T-cell (primary cell): ENCODE measurements around the gene FBF1. TPM values are rescaled to one million over a fixed set of nuclear protein-coding genes. Genes with fewer than 3 reads are reported as not detected.

ENCODE experiments used
- ATAC-seq, 4 experiments: fragments of 200-7000 bp in 3 of 4; fragments of 150-1000 bp in 1 of 4; cut with Tn5 transposase; replicated peaks in 1 of 4; 1 replicate in 3 of 4; 2 replicates in 1 of 4; pipeline ENCODE4 v1.10.0; 2021; ENCODE audit warnings: moderate library complexity in 3 of 4, mild to moderate bottlenecking in 2 of 4, moderate number of reproducible peaks in 1 of 4
- CTCF ChIA-PET, 2 donors: fragments of 300-600 bp; sonication (Branson Sonifier 250); formaldehyde crosslinking; loops; one replicate each; lab custom pipeline; 2022; ENCODE audit warnings: antibody characterized with exemption in 2 of 2; lab: Charles Lee
- POLR2A ChIA-PET, 2 donors: fragments of 300-600 bp; sonication (Branson Sonifier 250); formaldehyde crosslinking; loops; one replicate each; lab custom pipeline; 2022; ENCODE audit warnings: antibody characterized with exemption in 2 of 2; lab: Charles Lee
- DNase-seq, 35 experiments: peaks; one replicate each; pipeline versions ENCODE4 v3.0.0 to v3.0.0-alpha.2; 2013 to 2023
- H3K27ac ChIP-seq: one replicate; pipeline ENCODE4 v1.5.1; 2013; ENCODE audit warnings: low read length
- H3K27me3 ChIP-seq, 2 experiments: replicated peaks in 1 of 2; 1 replicate in 1 of 2; 2 replicates in 1 of 2; pipeline versions ENCODE4 v1.6.1 to v1.7.0; 2013; ENCODE audit warnings: low read length in 1 of 2, mixed read lengths in 1 of 2; ENCODE audit not compliant: control insufficient read depth in 2 of 2, insufficient read depth in 2 of 2; ENCODE audit errors: extremely low read depth in 1 of 2
- H3K36me3 ChIP-seq, 2 donors: 1 replicate in 1 of 2; 2 replicates in 1 of 2; pipeline versions ENCODE4 v1.6.1 to v1.7.0; 2013; ENCODE audit warnings: low read length in 1 of 2; ENCODE audit not compliant: control insufficient read depth in 2 of 2, insufficient read depth in 1 of 2; ENCODE audit errors: extremely low read depth in 1 of 2
- H3K4me1 ChIP-seq, 2 experiments: 1 replicate in 1 of 2; 2 replicates in 1 of 2; pipeline versions ENCODE4 v1.6.1 to v1.7.0; 2013; ENCODE audit warnings: low read length in 2 of 2, mixed read lengths in 1 of 2; ENCODE audit not compliant: insufficient read depth in 2 of 2, control insufficient read depth in 1 of 2; ENCODE audit errors: extremely low read depth in 1 of 2
- H3K4me3 ChIP-seq, 2 donors: 1 replicate in 1 of 2; 2 replicates in 1 of 2; pipeline versions ENCODE4 v1.5.1 to v1.7.0; 2013; ENCODE audit warnings: mild to moderate bottlenecking in 2 of 2, low read length in 1 of 2, moderate library complexity in 1 of 2; ENCODE audit not compliant: control insufficient read depth in 1 of 2; ENCODE audit errors: extremely low read depth in 1 of 2
- H3K9me3 ChIP-seq: 2 replicates; pipeline ENCODE4 v1.7.0; 2013
- H3K27ac Mint-ChIP-seq, 2 donors: one replicate each; pipeline ENCODE4 v1.8.0; 2020 to 2021; ENCODE audit warnings: mild to moderate bottlenecking in 2 of 2, mixed read lengths in 2 of 2
- H3K27me3 Mint-ChIP-seq, 2 donors: one replicate each; pipeline ENCODE4 v1.8.0; 2021 to 2022; ENCODE audit warnings: mixed read lengths in 2 of 2
- H3K36me3 Mint-ChIP-seq: one replicate; pipeline ENCODE4 v1.8.0; 2021; ENCODE audit warnings: mixed read lengths
- H3K4me1 Mint-ChIP-seq, 3 donors: one replicate each; pipeline ENCODE4 v1.8.0; 2020 to 2022; ENCODE audit warnings: mixed read lengths in 3 of 3, mild to moderate bottlenecking in 1 of 3
- H3K4me3 Mint-ChIP-seq, 3 donors: one replicate each; pipeline ENCODE4 v1.8.0; 2020 to 2022; ENCODE audit warnings: mild to moderate bottlenecking in 3 of 3, mixed read lengths in 3 of 3, moderate library complexity in 3 of 3
- H3K9me3 Mint-ChIP-seq, 3 donors: one replicate each; pipeline ENCODE4 v1.8.0; 2020 to 2022; ENCODE audit warnings: mixed read lengths in 3 of 3
- WGBS: methylation state at CpG from one replicate; pipeline ENCODE4 v1.1.5; 2013; ENCODE audit warnings: missing lambda C conversion rate; ENCODE audit not compliant: insufficient coverage; 5-methylcytosine and 5-hydroxymethylcytosine counted together
- total RNA-seq, 35 experiments: library from RNA in 6 of 35; stranded (reverse) in 6 of 35; fragments of 120-200 nt in 1 of 35; gene quantifications; one replicate each; pipeline versions ENCODE4 v1.2.1 to v1.2.4 and lab custom pipeline; 2013 to 2026

Gene FBF1
- total RNA-seq, 5 donors from 2014 or later (not counting 1 experiment from before 2014, with no cell fraction given) = 25.7 to 45.3 (median 41.5) TPM

DNA sequence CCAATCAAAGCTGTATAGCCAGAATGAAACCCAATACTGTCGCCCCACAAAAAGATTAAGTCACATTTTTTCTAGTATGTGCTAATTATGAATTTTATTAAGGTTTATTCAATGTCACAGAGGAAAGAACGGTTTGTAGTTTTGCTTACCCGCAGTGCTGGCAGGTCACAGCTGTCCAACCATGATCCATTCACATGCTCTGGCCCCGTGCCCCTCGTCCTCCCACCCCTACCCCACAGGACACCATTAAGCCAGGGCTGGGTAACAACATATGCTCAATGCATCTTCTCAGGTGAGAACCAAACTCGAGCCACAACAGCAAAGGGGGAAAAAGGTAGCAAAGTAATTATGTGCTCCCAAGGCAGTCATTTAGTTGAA lies 589 bp upstream of the FBF1 start:
- POLR2A ChIA-PET = interaction anchor here (0.5 to 0.6 kb wide), 2 partner anchors 163 to 440 kb away, joined by 3 read pairs; no protein-coding TSS in a partner anchor
- no peak for ATAC-seq
- CTCF ChIA-PET = interaction anchor here in 1 of 2 donors (0.5 to 1.0 kb wide), 3 partner anchors 47 to 157 kb away, joined by 3 to 9 read pairs (median 3); partner anchors contain the start of genes UNK and WBP2

GRCh38 chr17:75937652-75938051 lies 3.2 kb downstream of the FBF1 start:
- CTCF ChIA-PET = no interaction called here
- WGBS = 94% methylated on average over 11 of the region's 13 CpGs
- Histone ChIP-seq H3K4me1 (peaks cover 0 to 16% of the 10 kb centered on the region in 2 experiments), H3K36me3 (peaks cover 0 to 2% of the 10 kb centered on the region in 2 donors), H3K4me3 (no peak overlapping the region), H3K9me3 (no peaks in the 10 kb centered on the region), H3K27ac (no peak overlapping the region), H3K27me3 (no peaks in the 10 kb centered on the region)
- H3K4me1 Mint-ChIP-seq = peaks cover 9 to 19% (median 14%) of the 10 kb centered on the region in 3 donors
- no peak overlapping the region for H3K27ac Mint-ChIP-seq
- POLR2A ChIA-PET = interaction anchor here in 1 of 2 donors (0.6 kb wide), 1 partner anchor 42 kb away, joined by 4 read pairs; no protein-coding TSS in a partner anchor
- DNase-seq = no peak
- no peaks in the 10 kb centered on the region for H3K27me3 Mint-ChIP-seq
- no peak for ATAC-seq
- H3K36me3 Mint-ChIP-seq = no peaks in the 10 kb centered on the region
- no peaks in the 10 kb centered on the region for H3K9me3 Mint-ChIP-seq
- no peak overlapping the region for H3K4me3 Mint-ChIP-seq

More for the DNA sequence above, 589 bp upstream of the FBF1 start:
- peaks cover 0 to 16% of the 10 kb centered on the region in 2 experiments for H3K4me1 ChIP-seq
- no peak overlapping the region for H3K27ac ChIP-seq
- H3K36me3 Mint-ChIP-seq = peaks cover 4% of the 10 kb centered on the region
- H3K4me1 Mint-ChIP-seq = peaks cover 9 to 19% (median 14%) of the 10 kb centered on the region in 3 donors
- H3K27me3 ChIP-seq = no peaks in the 10 kb centered on the region
- no peaks in the 10 kb centered on the region for H3K9me3 ChIP-seq
- peak overlapping the region; percentile 84 to 87 (median 86) for H3K4me3 Mint-ChIP-seq
- peak overlapping the region; percentile 48 to 75 for H3K4me3 ChIP-seq
- no peak for DNase-seq
- H3K27me3 Mint-ChIP-seq = no peaks in the 10 kb centered on the region
- H3K27ac Mint-ChIP-seq = peak overlapping the region; percentile 49 to 58
- WGBS = no CpG with 5 or more reads among the region's 6 CpGs
- H3K36me3 ChIP-seq = peaks cover 2 to 5% of the 10 kb centered on the region in 2 donors
- no peaks in the 10 kb centered on the region for H3K9me3 Mint-ChIP-seq

DNA sequence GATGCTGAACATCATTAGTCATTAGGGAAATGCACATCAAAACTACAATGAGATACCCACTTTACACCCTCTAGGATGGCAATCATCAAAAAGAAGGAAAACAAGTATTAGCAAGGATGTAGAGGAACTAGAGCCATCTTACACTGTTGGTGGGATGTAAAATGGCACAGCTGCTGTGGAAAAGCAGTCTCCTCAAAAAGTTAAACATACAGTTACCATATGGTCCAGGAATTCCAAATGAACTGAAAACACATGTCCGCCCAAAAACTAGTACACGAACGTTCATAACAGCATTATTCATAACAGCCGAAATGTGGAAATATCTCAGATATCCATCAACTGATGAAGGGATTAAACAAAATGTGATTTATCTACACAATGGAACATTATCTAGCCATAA lies 7.0 kb downstream of the FBF1 start:
- peaks cover 0 to 2% of the 10 kb centered on the region in 2 donors for H3K36me3 ChIP-seq
- no peak for DNase-seq
- CTCF ChIA-PET = no interaction called here

DNA sequence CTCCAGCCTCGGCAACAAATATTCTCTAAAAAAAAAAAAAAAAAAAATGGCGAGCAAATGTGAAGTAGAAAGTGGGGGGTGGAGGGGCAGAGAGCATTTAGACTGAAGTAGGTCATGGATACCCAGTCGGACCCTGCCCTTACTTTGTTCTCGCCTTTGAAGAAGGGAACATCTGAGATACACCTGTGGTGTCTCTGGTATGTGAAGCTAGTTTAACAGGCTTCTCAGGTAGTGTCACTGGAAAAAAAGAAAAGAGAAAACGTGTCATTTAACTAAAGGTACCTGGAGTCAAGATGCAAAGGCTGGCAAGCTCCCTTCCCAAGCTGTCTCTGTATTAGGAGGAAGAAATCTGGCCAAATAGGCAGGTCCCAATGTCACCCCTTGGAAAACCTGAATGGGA lies 8.0 kb downstream of the FBF1 start:
- ChIA-PET CTCF (no interaction called here), POLR2A (no interaction called here)
- Mint-ChIP-seq H3K27me3 (no peaks in the 10 kb centered on the region), H3K9me3 (no peaks in the 10 kb centered on the region), H3K27ac (no peak overlapping the region), H3K4me3 (no peak overlapping the region), H3K4me1 (no peaks in the 10 kb centered on the region), H3K36me3 (no peaks in the 10 kb centered on the region)
- no peak overlapping the region for H3K27ac ChIP-seq
- peaks cover 0 to under 1% of the 10 kb centered on the region in 2 donors for H3K36me3 ChIP-seq
- no peaks in the 10 kb centered on the region for H3K4me1 ChIP-seq
- ATAC-seq = no peak
- H3K4me3 ChIP-seq = no peak overlapping the region
- H3K27me3 ChIP-seq = no peaks in the 10 kb centered on the region
- DNase-seq = no peak
- WGBS = 100% methylated on average over 1 of the region's 5 CpGs
- H3K9me3 ChIP-seq = no peaks in the 10 kb centered on the region

More for the DNA sequence above, 7.0 kb downstream of the FBF1 start:
- POLR2A ChIA-PET = no interaction called here
- no peaks in the 10 kb centered on the region for H3K4me1 Mint-ChIP-seq
- H3K4me1 ChIP-seq = no peaks in the 10 kb centered on the region
- no peak overlapping the region for H3K4me3 ChIP-seq
- no peak overlapping the region for H3K4me3 Mint-ChIP-seq
- no peaks in the 10 kb centered on the region for H3K9me3 ChIP-seq
- H3K27ac Mint-ChIP-seq = no peak overlapping the region
- no peak overlapping the region for H3K27ac ChIP-seq
- no peaks in the 10 kb centered on the region for H3K9me3 Mint-ChIP-seq
- ATAC-seq = no peak
- no peaks in the 10 kb centered on the region for H3K27me3 ChIP-seq
- H3K27me3 Mint-ChIP-seq = no peaks in the 10 kb centered on the region
- H3K36me3 Mint-ChIP-seq = no peaks in the 10 kb centered on the region
- WGBS = no CpG with 5 or more reads among the region's 4 CpGs

DNA sequence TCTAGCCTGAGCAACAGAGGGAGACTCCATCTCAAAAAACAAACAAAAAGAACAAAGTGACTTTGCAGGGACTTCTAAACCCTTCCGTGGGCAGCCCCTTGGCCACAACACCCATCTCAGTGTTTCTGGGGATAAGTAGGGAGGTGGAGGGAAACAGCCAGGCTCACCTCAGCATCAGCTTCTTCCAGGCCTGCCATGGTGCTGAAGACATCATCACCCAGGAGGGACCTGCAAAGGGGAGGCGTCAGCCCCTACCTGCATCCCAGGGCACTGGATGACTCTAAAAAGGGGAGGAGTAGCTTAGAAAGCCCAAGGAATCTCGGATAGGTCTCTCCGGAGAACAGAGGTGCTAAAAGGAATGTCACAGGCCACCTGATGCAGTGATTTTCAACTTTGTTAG lies 9.8 kb downstream of the FBF1 start:
- Mint-ChIP-seq H3K4me1 (no peaks in the 10 kb centered on the region), H3K27me3 (no peaks in the 10 kb centered on the region), H3K9me3 (no peaks in the 10 kb centered on the region), H3K4me3 (no peak overlapping the region), H3K36me3 (no peaks in the 10 kb centered on the region), H3K27ac (no peak overlapping the region)
- Histone ChIP-seq H3K36me3 (no peaks in the 10 kb centered on the region), H3K27ac (no peak overlapping the region), H3K27me3 (no peaks in the 10 kb centered on the region), H3K9me3 (no peaks in the 10 kb centered on the region), H3K4me3 (no peak overlapping the region), H3K4me1 (no peaks in the 10 kb centered on the region)
- ATAC-seq (no peak), DNase-seq (no peak)
- 100% methylated on average over 1 of the region's 4 CpGs for WGBS
- CTCF ChIA-PET = no interaction called here
- POLR2A ChIA-PET = no interaction called here

DNA sequence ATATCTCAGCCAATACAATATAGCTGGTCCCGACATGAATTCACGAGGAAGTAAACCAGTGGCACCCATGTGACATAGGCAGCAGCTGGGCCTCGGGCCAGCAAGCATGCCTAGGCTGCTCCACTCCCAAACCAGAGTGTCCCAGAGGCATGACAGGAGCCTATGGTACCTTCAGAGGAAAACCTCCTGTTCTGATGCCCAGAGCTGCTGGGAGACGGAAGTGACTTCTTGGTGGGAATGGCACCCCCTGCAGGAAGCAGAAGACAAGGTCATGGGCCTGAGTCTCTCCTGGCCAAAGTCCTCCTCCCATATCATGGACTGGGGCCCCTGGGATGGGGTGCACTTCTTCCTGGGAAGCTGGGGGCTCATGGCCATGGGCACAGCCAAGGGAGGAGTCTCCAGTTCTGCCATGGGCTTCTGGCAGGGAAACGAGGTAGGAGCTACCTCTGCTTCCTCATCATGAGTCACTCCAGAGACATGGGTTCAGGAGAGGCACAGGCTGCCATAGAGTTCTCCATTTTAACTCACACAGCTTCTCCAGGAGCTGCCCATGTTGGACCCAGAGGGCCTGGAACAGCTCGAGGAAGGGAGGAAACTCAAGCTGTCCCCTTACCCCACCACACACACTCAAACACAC lies 13.4 kb downstream of the FBF1 start:
- no peaks in the 10 kb centered on the region for H3K27me3 Mint-ChIP-seq
- no peak overlapping the region for H3K4me3 Mint-ChIP-seq
- no peak overlapping the region for H3K27ac ChIP-seq
- ChIA-PET POLR2A (interaction anchor here in 1 of 2 donors (0.6 kb wide), 1 partner anchor 29 kb away, joined by 4 read pairs; no protein-coding TSS in a partner anchor), CTCF (interaction anchor here (0.5 to 1.0 kb wide), 3 partner anchors 72 to 253 kb away, joined by 3 to 10 read pairs (median 3); partner anchors contain the start of gene WBP2 (in 1 of the 2))
- no peaks in the 10 kb centered on the region for H3K9me3 Mint-ChIP-seq
- H3K4me1 Mint-ChIP-seq = no peaks in the 10 kb centered on the region
- peaks cover 0 to 7% of the 10 kb centered on the region in 2 donors for H3K36me3 ChIP-seq
- H3K27me3 ChIP-seq = no peaks in the 10 kb centered on the region
- ATAC-seq (no peak), DNase-seq (no peak)
- H3K4me1 ChIP-seq = no peaks in the 10 kb centered on the region
- H3K9me3 ChIP-seq = no peaks in the 10 kb centered on the region
- H3K4me3 ChIP-seq = no peak overlapping the region
- WGBS = 89% methylated on average over 6 of the region's 6 CpGs
- H3K27ac Mint-ChIP-seq = no peak overlapping the region
- H3K36me3 Mint-ChIP-seq = no peaks in the 10 kb centered on the region
